Trophoblast cell (in vitro differentiated cells and primary cell): ENCODE data around the gene HSPBP1.
A peak's percentile ranks its signal among the peaks of the same experiment; 100 is the strongest.

ENCODE experiments used
- DNase-seq, 2 donors: peaks; one replicate each; pipeline ENCODE4 v3.0.0-alpha.2; 2016
- H2AFZ ChIP-seq: 2 replicates; pipeline ENCODE4 v1.6.1; 2013; ENCODE audit warnings: low read length, moderate library complexity, mild to moderate bottlenecking; ENCODE audit not compliant: insufficient read depth, poor library complexity
- H2AK5ac ChIP-seq: 2 replicates; pipeline ENCODE4 v1.6.1; 2013; ENCODE audit warnings: mild to moderate bottlenecking, low read length
- H2BK120ac ChIP-seq: 2 replicates; pipeline ENCODE4 v1.6.1; 2013; ENCODE audit warnings: low read length, mild to moderate bottlenecking, moderate library complexity; ENCODE audit not compliant: insufficient read depth, poor library complexity
- H2BK12ac ChIP-seq: 2 replicates; pipeline ENCODE4 v1.6.1; 2013; ENCODE audit warnings: mild to moderate bottlenecking, low read length, moderate library complexity
- H2BK5ac ChIP-seq: 2 replicates; pipeline ENCODE4 v1.6.1; 2013; ENCODE audit warnings: low read length, low read depth, moderate library complexity, mild to moderate bottlenecking; ENCODE audit not compliant: poor library complexity
- H3K14ac ChIP-seq: 2 replicates; pipeline ENCODE4 v1.6.1; 2013; ENCODE audit warnings: mild to moderate bottlenecking, low read length
- H3K18ac ChIP-seq: 2 replicates; pipeline ENCODE4 v1.6.1; 2013; ENCODE audit warnings: mild to moderate bottlenecking, low read length
- H3K23ac ChIP-seq: 2 replicates; pipeline ENCODE4 v1.6.1; 2013; ENCODE audit warnings: low read length
- H3K27ac ChIP-seq: 2 replicates; pipeline ENCODE4 v1.5.1; 2013; ENCODE audit warnings: low read depth, mild to moderate bottlenecking, inconsistent platforms, low read length, moderate library complexity
- H3K27me3 ChIP-seq: 2 replicates; pipeline ENCODE4 v1.6.1; 2013; ENCODE audit warnings: inconsistent platforms, mild to moderate bottlenecking, low read length, moderate library complexity; ENCODE audit not compliant: insufficient read depth
- H3K36me3 ChIP-seq, 2 experiments: 1 replicate in 1 of 2; 2 replicates in 1 of 2; pipeline ENCODE4 v1.6.1; 2013; ENCODE audit warnings: low read length in 2 of 2, mild to moderate bottlenecking in 2 of 2, moderate library complexity in 1 of 2; ENCODE audit not compliant: insufficient read depth in 2 of 2, control insufficient read depth in 1 of 2
- H3K4ac ChIP-seq: 2 replicates; pipeline ENCODE4 v1.6.1; 2013; ENCODE audit warnings: low read depth, mild to moderate bottlenecking, low read length, moderate library complexity
- H3K4me1 ChIP-seq, 2 experiments: 1 replicate in 1 of 2; 2 replicates in 1 of 2; pipeline ENCODE4 v1.6.1; 2013; ENCODE audit warnings: low read length in 2 of 2, mild to moderate bottlenecking in 2 of 2, moderate library complexity in 1 of 2; ENCODE audit not compliant: insufficient read depth in 2 of 2, control insufficient read depth in 1 of 2
- H3K4me2 ChIP-seq: 2 replicates; pipeline ENCODE4 v1.6.1; 2013; ENCODE audit warnings: inconsistent platforms, mild to moderate bottlenecking, low read length, moderate library complexity
- H3K4me3 ChIP-seq: 2 replicates; pipeline ENCODE4 v1.5.1; 2013; ENCODE audit warnings: mild to moderate bottlenecking, low read depth, low read length, inconsistent platforms
- H3K79me1 ChIP-seq: one replicate; pipeline ENCODE4 v1.6.1; 2013; ENCODE audit warnings: low read length
- H3K79me2 ChIP-seq: 2 replicates; pipeline ENCODE4 v1.6.1; 2013; ENCODE audit warnings: low read length, mild to moderate bottlenecking; ENCODE audit not compliant: control insufficient read depth, insufficient read depth, poor library complexity
- H3K9ac ChIP-seq: 2 replicates; pipeline ENCODE4 v1.6.1; 2013; ENCODE audit warnings: mild to moderate bottlenecking, low read length
- H3K9me3 ChIP-seq: 2 replicates; pipeline ENCODE4 v1.6.1; 2013; ENCODE audit warnings: low read depth, mild to moderate bottlenecking, control low read depth, inconsistent platforms, low read length; ENCODE audit not compliant: insufficient read depth
- H4K12ac ChIP-seq: 2 replicates; pipeline ENCODE4 v1.6.1; 2013; ENCODE audit warnings: low read depth, mild to moderate bottlenecking, low read length, moderate library complexity
- H4K8ac ChIP-seq: 2 replicates; pipeline ENCODE4 v1.6.1; 2013; ENCODE audit warnings: low read depth, mild to moderate bottlenecking, low read length, moderate library complexity
- H4K91ac ChIP-seq: one replicate; pipeline ENCODE4 v1.6.1; 2013; ENCODE audit warnings: low read depth, mild to moderate bottlenecking, low read length, moderate library complexity
- WGBS: extraction: QIAGEN DNeasy Blood & Tissue Kit; methylation state at CpG from one replicate; pipeline ENCODE4 v1.1.7; 2013; ENCODE audit warnings: missing lambda C conversion rate; ENCODE audit not compliant: insufficient read length, insufficient coverage; ENCODE audit errors: extremely low coverage; 5-methylcytosine and 5-hydroxymethylcytosine counted together

HSPBP1 gene

GRCh38 chr19:55250262-55251036 lies 29.5 kb downstream of the HSPBP1 start:
- Histone ChIP-seq H4K12ac (no peak overlapping the region), H3K9me3 (no peaks in the 10 kb centered on the region), H4K91ac (no peak overlapping the region), H3K79me1 (no peaks in the 10 kb centered on the region), H3K36me3 (peaks cover 15 to 20% of the 10 kb centered on the region in 2 experiments), H3K79me2 (peaks cover 15% of the 10 kb centered on the region), H3K18ac (peak overlapping the region; percentile 67), H2BK5ac (no peak overlapping the region), H3K4ac (peak overlapping the region; percentile 46), H3K4me2 (no peak overlapping the region), H3K27ac (no peak overlapping the region), H3K9ac (no peak overlapping the region), H3K27me3 (no peaks in the 10 kb centered on the region), H2AFZ (no peak overlapping the region), H3K4me1 (peaks cover 41 to 46% of the 10 kb centered on the region in 2 experiments), H4K8ac (no peak overlapping the region), H2BK120ac (no peak overlapping the region), H3K4me3 (no peak overlapping the region), H3K23ac (no peak overlapping the region), H2BK12ac (no peak overlapping the region), H2AK5ac (no peak overlapping the region), H3K14ac (no peak overlapping the region)
- no peak for DNase-seq
- no CpG with 5 or more reads among the region's 18 CpGs for WGBS

- H4K8ac ChIP-seq, result no peak overlapping the region
Observed at GRCh38 chr19:55249841-55250240, 30.1 kb downstream of the HSPBP1 start.

GRCh38 chr19:55248704-55249103 lies 31.2 kb downstream of the HSPBP1 start:
- peaks cover 41 to 44% of the 10 kb centered on the region in 2 experiments for H3K4me1 ChIP-seq
- no peak overlapping the region for H2AFZ ChIP-seq
- WGBS, result no CpG with 5 or more reads among the region's 9 CpGs
- peak overlapping the region; percentile 20 for H3K18ac ChIP-seq
- no peaks in the 10 kb centered on the region for H3K27me3 ChIP-seq
- H3K79me1 ChIP-seq, result no peaks in the 10 kb centered on the region
- H3K4me2 ChIP-seq, result no peak overlapping the region
- H3K9ac ChIP-seq, result no peak overlapping the region
- no peaks in the 10 kb centered on the region for H3K9me3 ChIP-seq
- no peak for DNase-seq
- H3K23ac ChIP-seq, result no peak overlapping the region
- no peak overlapping the region for H2BK12ac ChIP-seq
- no peak overlapping the region for H3K4ac ChIP-seq
- no peak overlapping the region for H3K27ac ChIP-seq
- peaks cover 8% of the 10 kb centered on the region for H3K79me2 ChIP-seq
- H2BK120ac ChIP-seq, result no peak overlapping the region
- no peak overlapping the region for H4K8ac ChIP-seq
- H4K12ac ChIP-seq, result no peak overlapping the region
- H2AK5ac ChIP-seq, result no peak overlapping the region
- H2BK5ac ChIP-seq, result no peak overlapping the region
- no peak overlapping the region for H3K14ac ChIP-seq
- peak overlapping the region; percentile 2 for H4K91ac ChIP-seq
- peaks cover 31 to 34% of the 10 kb centered on the region in 2 experiments for H3K36me3 ChIP-seq
- no peak overlapping the region for H3K4me3 ChIP-seq

More at GRCh38 chr19:55249841-55250240, 30.1 kb downstream of the HSPBP1 start:
- Histone ChIP-seq H3K18ac (no peak overlapping the region), H3K9me3 (no peaks in the 10 kb centered on the region), H3K79me2 (peaks cover 13% of the 10 kb centered on the region), H3K79me1 (no peaks in the 10 kb centered on the region), H3K27ac (no peak overlapping the region), H3K14ac (no peak overlapping the region), H3K36me3 (peaks cover 21 to 26% of the 10 kb centered on the region in 2 experiments), H3K27me3 (no peaks in the 10 kb centered on the region), H3K4me2 (no peak overlapping the region), H3K4me1 (peaks cover 41 to 44% of the 10 kb centered on the region in 2 experiments), H3K23ac (no peak overlapping the region), H2BK12ac (peak overlapping the region; percentile 19), H3K4ac (peak overlapping the region; percentile 73), H2AK5ac (no peak overlapping the region), H2AFZ (no peak overlapping the region), H3K4me3 (no peak overlapping the region), H4K91ac (no peak overlapping the region), H4K12ac (no peak overlapping the region), H2BK5ac (no peak overlapping the region), H2BK120ac (no peak overlapping the region), H3K9ac (no peak overlapping the region)
- DNase-seq, result peak; percentile 91 to 94
- WGBS, result no CpG with 5 or more reads among the region's 11 CpGs

GRCh38 chr19:55248166-55248675 lies 31.7 kb downstream of the HSPBP1 start:
- no peak overlapping the region for H3K14ac ChIP-seq
- no CpG with 5 or more reads among the region's 10 CpGs for WGBS
- no peak overlapping the region for H3K18ac ChIP-seq
- H3K9ac ChIP-seq, result no peak overlapping the region
- peaks cover 34 to 37% of the 10 kb centered on the region in 2 experiments for H3K36me3 ChIP-seq
- no peaks in the 10 kb centered on the region for H3K9me3 ChIP-seq
- H2BK12ac ChIP-seq, result no peak overlapping the region
- no peak overlapping the region for H4K91ac ChIP-seq
- H3K23ac ChIP-seq, result no peak overlapping the region
- H3K27me3 ChIP-seq, result no peaks in the 10 kb centered on the region
- H2BK120ac ChIP-seq, result no peak overlapping the region
- no peak overlapping the region for H2BK5ac ChIP-seq
- H3K4me1 ChIP-seq, result peaks cover 41 to 44% of the 10 kb centered on the region in 2 experiments
- H3K27ac ChIP-seq, result no peak overlapping the region
- no peak overlapping the region for H4K8ac ChIP-seq
- H2AFZ ChIP-seq, result no peak overlapping the region
- no peak overlapping the region for H2AK5ac ChIP-seq
- H4K12ac ChIP-seq, result no peak overlapping the region
- no peaks in the 10 kb centered on the region for H3K79me1 ChIP-seq
- no peak overlapping the region for H3K4me2 ChIP-seq
- H3K4me3 ChIP-seq, result no peak overlapping the region
- H3K4ac ChIP-seq, result no peak overlapping the region
- DNase-seq, result no peak
- peaks cover 8% of the 10 kb centered on the region for H3K79me2 ChIP-seq
